SK-N-MC (cell line): Measurements from ENCODE around the gene SPRED3.
"Not testable (repeated sequence)": the region's sequence is repeated elsewhere in the genome, so short reads cannot be mapped to it uniquely, and the experiment has no call there.

Experiments used
- DNase-seq: peaks from one replicate; pipeline ENCODE4 v3.0.0-alpha.2; 2011; ENCODE audit warnings: low read depth, low spot score
- H3K27ac ChIP-seq: fragments of 200-600 bp; sonication (generic); 2 replicates; pipeline ENCODE4 v1.5.1; 2016; ENCODE audit warnings: mixed run types
- H3K36me3 ChIP-seq: fragments of 200-600 bp; sonication (generic); 2 replicates; pipeline ENCODE4 v1.6.1; 2017; ENCODE audit warnings: antibody characterized with exemption, low read length, mixed read lengths; ENCODE audit not compliant: insufficient read depth
- H3K4me3 ChIP-seq: fragments of 200-600 bp; sonication (generic); 2 replicates; pipeline ENCODE4 v1.5.1; 2016
- H3K9ac ChIP-seq: fragments of 200-600 bp; sonication (generic); 2 replicates; pipeline ENCODE4 v1.8.0; 2017; ENCODE audit warnings: mixed run types, mixed read lengths; ENCODE audit not compliant: insufficient read length
- H3K9me3 ChIP-seq: fragments of 200-600 bp; sonication (generic); 2 replicates; pipeline ENCODE4 v1.6.1; 2017; ENCODE audit warnings: low read depth, mild to moderate bottlenecking, antibody characterized with exemption, low read length, moderate library complexity, mixed read lengths
- EZH2 ChIP-seq: fragments of 200-600 bp; sonication (generic); IDR thresholded peaks from one replicate; pipeline ENCODE4 v1.6.1; 2017; ENCODE audit warnings: antibody characterized with exemption
- FOXP2 ChIP-seq: optimal IDR thresholded peaks from 2 replicates; pipeline ENCODE3; 2011; ENCODE audit warnings: mild to moderate bottlenecking, moderate library complexity; ENCODE audit not compliant: insufficient read depth; ENCODE audit errors: extremely low read length, control extremely low read depth
- POLR2AphosphoS5 ChIP-seq: IDR thresholded peaks from 2 replicates; pipeline ENCODE4 v1.6.1; 2012; ENCODE audit warnings: mild to moderate bottlenecking, low read depth, low read length, borderline replicate concordance

SPRED3 gene

DNA sequence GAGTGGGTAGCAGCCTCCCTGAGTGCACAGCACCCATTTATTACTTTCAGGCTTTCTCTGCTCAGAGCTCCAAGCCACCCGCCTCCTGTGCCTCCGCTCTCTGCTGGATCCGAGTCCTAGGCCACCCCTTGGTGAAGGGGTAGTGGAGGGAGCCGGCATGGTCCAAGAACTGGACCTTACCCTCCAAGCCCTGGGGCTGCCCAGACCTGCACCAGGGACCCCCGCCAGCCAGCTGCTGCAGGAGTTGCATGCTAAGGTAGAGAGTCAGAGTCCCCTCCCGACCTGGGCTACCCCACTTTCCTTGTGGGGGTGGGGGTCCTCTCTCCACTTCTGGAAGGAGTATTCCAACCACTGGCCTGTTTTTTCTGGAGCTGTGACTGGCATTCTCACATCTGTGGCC lies 16.4 kb downstream of the SPRED3 start:
- Histone ChIP-seq H3K36me3 (no peaks in the 10 kb centered on the region), H3K9ac (no peak overlapping the region), H3K4me3 (no peak overlapping the region), H3K9me3 (no peaks in the 10 kb centered on the region), H3K27ac (no peak overlapping the region)
- no peak for DNase-seq
- no peak for TF ChIP-seq EZH2
- no peak for TF ChIP-seq POLR2AphosphoS5
- TF ChIP-seq FOXP2 = no peak

DNA sequence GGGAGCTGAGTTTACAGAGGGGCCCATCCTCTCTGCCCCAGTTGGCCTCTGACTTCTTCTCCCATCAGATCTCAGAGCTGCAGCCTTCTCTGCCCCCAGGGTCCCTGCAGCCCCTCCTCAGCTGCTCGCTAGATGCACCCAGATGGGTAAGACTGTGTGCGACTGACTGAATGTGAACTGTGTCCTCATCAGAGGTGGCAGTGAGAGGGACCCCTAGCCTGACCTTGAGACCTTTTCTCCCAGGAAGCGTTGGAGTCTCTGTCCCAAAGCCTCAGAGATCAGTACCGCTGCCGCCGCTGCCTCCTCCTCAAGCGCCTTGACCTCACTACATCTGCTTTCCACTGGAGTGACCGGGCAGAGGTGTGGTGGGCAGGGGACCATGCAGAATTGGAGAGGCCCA lies 16.8 kb downstream of the SPRED3 start:
- no peaks in the 10 kb centered on the region for H3K9me3 ChIP-seq
- no peak overlapping the region for H3K27ac ChIP-seq
- no peak overlapping the region for H3K4me3 ChIP-seq
- H3K36me3 ChIP-seq = no peaks in the 10 kb centered on the region
- no peak overlapping the region for H3K9ac ChIP-seq
- DNase-seq = no peak
- no peak for TF ChIP-seq FOXP2
- no peak for TF ChIP-seq EZH2
- TF ChIP-seq POLR2AphosphoS5 = no peak

- TF ChIP-seq EZH2 = no peak
- TF ChIP-seq POLR2AphosphoS5 = no peak
- no peak for TF ChIP-seq FOXP2
- Histone ChIP-seq H3K27ac (no peak overlapping the region), H3K9ac (no peak overlapping the region), H3K9me3 (no peaks in the 10 kb centered on the region), H3K36me3 (no peaks in the 10 kb centered on the region), H3K4me3 (no peak overlapping the region)
- no peak for DNase-seq
Observed at GRCh38 chr19:38409631-38410133, 21.2 kb downstream of the SPRED3 start.

GRCh38 chr19:38410407-38410806 lies 21.9 kb downstream of the SPRED3 start:
- DNase-seq, H3K4me3 ChIP-seq, H3K27ac ChIP-seq, H3K9ac ChIP-seq, H3K36me3 ChIP-seq, H3K9me3 ChIP-seq: not testable (repeated sequence)

DNA sequence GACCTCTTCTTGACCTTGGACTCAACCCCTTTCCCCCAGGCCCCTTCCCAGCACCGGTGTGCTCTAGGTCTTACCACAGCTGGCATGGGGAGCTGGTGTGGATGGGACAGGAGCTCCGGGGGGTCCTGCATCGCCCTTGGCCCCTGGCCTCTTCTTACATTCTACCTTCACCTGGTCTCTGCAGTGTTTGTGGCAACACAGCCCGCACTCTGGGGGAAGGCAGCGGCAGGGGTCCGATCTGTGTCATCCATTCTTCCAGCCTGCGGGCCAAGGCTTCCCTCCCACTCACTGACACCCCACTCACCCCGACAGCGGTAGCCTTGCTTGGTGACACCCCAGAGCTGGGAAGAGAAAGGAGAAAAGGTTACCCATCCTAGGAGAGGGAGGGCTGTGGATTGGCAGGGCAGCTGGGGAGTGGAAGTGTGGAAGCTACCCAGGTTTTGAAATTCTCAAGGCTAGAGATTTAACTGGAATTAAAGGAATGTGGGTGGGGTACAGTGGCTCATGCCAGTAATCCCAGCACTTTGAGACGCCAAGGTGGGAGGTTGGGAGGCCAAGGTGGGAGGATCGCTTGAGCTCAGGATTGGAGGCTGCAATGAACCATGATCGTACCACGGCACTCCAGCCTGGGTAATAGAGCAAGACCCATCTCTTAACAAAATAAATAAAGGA lies 22.7 kb downstream of the SPRED3 start:
- H3K9me3 ChIP-seq = no peaks in the 10 kb centered on the region
- no peak overlapping the region for H3K4me3 ChIP-seq
- H3K9ac ChIP-seq = no peak overlapping the region
- no peak for DNase-seq
- TF ChIP-seq EZH2 (no peak), POLR2AphosphoS5 (no peak), FOXP2 (no peak)
- H3K36me3 ChIP-seq = no peaks in the 10 kb centered on the region
- no peak overlapping the region for H3K27ac ChIP-seq

GRCh38 chr19:38411898-38412297 lies 23.4 kb downstream of the SPRED3 start:
- not testable (repeated sequence) for H3K36me3 ChIP-seq, H3K9me3 ChIP-seq, H3K4me3 ChIP-seq, DNase-seq, H3K9ac ChIP-seq, H3K27ac ChIP-seq

GRCh38 chr19:38412491-38412890 lies 24.0 kb downstream of the SPRED3 start:
- DNase-seq = no peak
- H3K36me3 ChIP-seq = no peaks in the 10 kb centered on the region
- H3K4me3 ChIP-seq = no peak overlapping the region
- TF ChIP-seq FOXP2 = no peak
- no peak for TF ChIP-seq POLR2AphosphoS5
- no peak for TF ChIP-seq EZH2
- no peak overlapping the region for H3K27ac ChIP-seq
- no peak overlapping the region for H3K9ac ChIP-seq
- H3K9me3 ChIP-seq = no peaks in the 10 kb centered on the region

DNA sequence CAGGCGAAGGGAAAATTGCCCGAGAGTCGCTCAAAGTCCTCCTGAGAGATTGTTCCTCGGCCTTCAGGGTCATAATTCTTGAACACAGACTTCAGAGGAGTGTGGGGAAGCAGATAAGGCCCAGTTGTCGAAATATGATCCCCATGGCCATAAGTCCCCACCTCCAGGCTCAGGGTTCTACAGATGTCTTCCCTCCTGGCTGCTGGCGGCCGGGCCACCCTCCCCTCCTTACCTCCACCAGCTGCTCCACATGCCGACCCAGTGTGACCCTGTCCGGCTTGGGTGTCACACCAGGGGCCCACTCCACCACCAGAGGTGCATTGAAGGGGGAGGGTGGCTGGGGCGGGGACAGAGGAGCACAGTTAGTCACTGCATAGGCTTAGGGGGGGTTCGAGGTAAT lies 24.5 kb downstream of the SPRED3 start:
- no peak for TF ChIP-seq POLR2AphosphoS5
- no peak for TF ChIP-seq EZH2
- no peak for TF ChIP-seq FOXP2
- H3K9ac ChIP-seq = no peak overlapping the region
- DNase-seq = no peak
- H3K4me3 ChIP-seq = no peak overlapping the region
- no peaks in the 10 kb centered on the region for H3K9me3 ChIP-seq
- no peak overlapping the region for H3K27ac ChIP-seq
- no peaks in the 10 kb centered on the region for H3K36me3 ChIP-seq

GRCh38 chr19:38413416-38413815 lies 24.9 kb downstream of the SPRED3 start:
- no peak for DNase-seq
- TF ChIP-seq EZH2 (no peak), FOXP2 (no peak), POLR2AphosphoS5 (no peak)
- H3K4me3 ChIP-seq = no peak overlapping the region
- no peak overlapping the region for H3K27ac ChIP-seq
- H3K9me3 ChIP-seq = no peaks in the 10 kb centered on the region
- no peaks in the 10 kb centered on the region for H3K36me3 ChIP-seq
- H3K9ac ChIP-seq = no peak overlapping the region
